Erythroblast (primary cell): ENCODE data around the gene EPHA1.

ENCODE experiments used
- GATA1 ChIP-seq: IDR thresholded peaks from 2 replicates; pipeline ENCODE4 v1.6.1; 2011; ENCODE audit warnings: low read depth, mild to moderate bottlenecking, control low read depth, low read length, moderate library complexity
- POLR2A ChIP-seq: IDR thresholded peaks from 2 replicates; pipeline ENCODE4 v1.6.1; 2011; ENCODE audit warnings: mild to moderate bottlenecking, low read length

GRCh38 chr7:143363016-143363937 is 45.4 kb downstream of the EPHA1 start:
- no peak for TF ChIP-seq POLR2A
- TF ChIP-seq GATA1 = no peak
